HCT116 (cell line): Measurements from ENCODE around the gene FBXL15. TPM values are rescaled to one million over a fixed set of nuclear protein-coding genes. Genes with fewer than 3 reads are reported as not detected.

Experiments
- ATAC-seq: fragments of 200-7000 bp; cut with Tn5 transposase; 2 replicates; pipeline ENCODE4 v1.9.1; 2020; ENCODE audit warnings: mild to moderate bottlenecking, moderate library complexity
- BruUV-seq: library from RNA; stranded (reverse); fragments of 400-500 nt; replicated peaks from 2 replicates; lab custom pipeline; 2021; lab: Mats Ljungman, UMichigan
- CTCF ChIA-PET: fragments of 300-600 bp; sonication (Branson Sonifier 250); formaldehyde crosslinking; loops from one replicate; lab custom pipeline; 2021; ENCODE audit warnings: antibody characterized with exemption; lab: Charles Lee
- POLR2A ChIA-PET: fragments of 300-600, 350-600 bp; sonication (Branson Sonifier 250); formaldehyde crosslinking; loops from one replicate; lab custom pipeline; 2021; ENCODE audit warnings: antibody characterized with exemption; lab: Charles Lee
- RAD21 ChIA-PET, 2 experiments: fragments of 300-600 bp; sonication (Branson Sonifier 250); formaldehyde crosslinking; loops; one replicate each; lab custom pipeline; 2023; ENCODE audit warnings: low total read pairs in 2 of 2; ENCODE audit not compliant: uncharacterized antibody in 2 of 2, unreplicated experiment in 2 of 2, low non-redundant PET in 1 of 2; lab: Charles Lee
- DNase-seq: peaks from one replicate; pipeline ENCODE4 v3.0.0-alpha.2; 2010; ENCODE audit warnings: low read depth, low spot score
- H2AFZ ChIP-seq: fragments of 200-600 bp; shearing (Covaris generic), sonication (generic); 2 replicates; pipeline ENCODE4 v1.6.1; 2017; ENCODE audit warnings: low read depth, mixed run types, mixed read lengths, antibody characterized with exemption, low read length; ENCODE audit not compliant: poor library complexity, severe bottlenecking
- H3K27ac ChIP-seq: 2 replicates; pipeline ENCODE4 v1.5.1; 2012; ENCODE audit warnings: low read depth, low read length
- H3K27me3 ChIP-seq: fragments of 200-600 bp; sonication (generic); 2 replicates; pipeline ENCODE4 v1.6.1; 2016; ENCODE audit warnings: mixed run types, low read length, mixed read lengths; ENCODE audit not compliant: insufficient read depth
- H3K36me3 ChIP-seq, 2 experiments: fragments of 200-500 bp in 1 of 2; fragments of 200-600 bp in 1 of 2; sonication (Bioruptor generic) in 1 of 2; sonication (generic) in 1 of 2; 2 replicates each; pipeline versions ENCODE4 v1.5.1 to v1.6.1; 2014 to 2016; ENCODE audit warnings: low read length in 2 of 2, inconsistent platforms in 1 of 2, mixed read lengths in 1 of 2, mixed run types in 1 of 2; ENCODE audit not compliant: insufficient read depth in 2 of 2, control insufficient read depth in 1 of 2
- H3K4me1 ChIP-seq, 2 experiments: fragments of 200-600 bp in 1 of 2; sonication (generic) in 1 of 2; 2 replicates each; pipeline versions ENCODE4 v1.5.1 to v1.6.1; 2012 to 2017; ENCODE audit warnings: low read length in 2 of 2, inconsistent platforms in 1 of 2, mild to moderate bottlenecking in 1 of 2, mixed read lengths in 1 of 2, mixed run types in 1 of 2, moderate library complexity in 1 of 2; ENCODE audit not compliant: insufficient read depth in 2 of 2, control insufficient read depth in 1 of 2
- H3K4me2 ChIP-seq: fragments of 200-600 bp; sonication (generic); 2 replicates; pipeline ENCODE4 v1.6.1; 2017; ENCODE audit warnings: mixed run types, low read length, mixed read lengths
- H3K4me3 ChIP-seq, 2 experiments: fragments of 200-600 bp in 1 of 2; sonication (generic) in 1 of 2; replicated peaks in 1 of 2; 2 replicates each; pipeline ENCODE4 v1.5.1; 2011 to 2016; ENCODE audit warnings: low read length in 2 of 2, control low read depth in 1 of 2, low read depth in 1 of 2, mild to moderate bottlenecking in 1 of 2, mixed read lengths in 1 of 2, mixed run types in 1 of 2
- H3K79me2 ChIP-seq: fragments of 200-600 bp; sonication (generic); 2 replicates; pipeline ENCODE4 v1.6.1; 2017; ENCODE audit warnings: mild to moderate bottlenecking, mixed run types, low read length, moderate library complexity, mixed read lengths; ENCODE audit not compliant: insufficient read depth
- H3K9ac ChIP-seq: fragments of 200-600 bp; sonication (generic); 2 replicates; pipeline ENCODE4 v1.6.1; 2016; ENCODE audit warnings: low read length, mixed read lengths
- H3K9me2 ChIP-seq: fragments of 200-600 bp; sonication (generic), shearing (Covaris generic); 2 replicates; pipeline ENCODE4 v1.6.1; 2017; ENCODE audit warnings: mixed run types, mild to moderate bottlenecking, moderate library complexity; ENCODE audit not compliant: insufficient read depth
- H3K9me3 ChIP-seq, 2 experiments: fragments of 200-500 bp in 1 of 2; fragments of 200-600 bp in 1 of 2; sonication (Bioruptor generic) in 1 of 2; sonication (generic) in 1 of 2; 2 replicates each; pipeline ENCODE4 v1.6.1; 2014 to 2017; ENCODE audit warnings: low read length in 2 of 2, mixed read lengths in 2 of 2, inconsistent platforms in 1 of 2, low read depth in 1 of 2, mild to moderate bottlenecking in 1 of 2, mixed run types in 1 of 2, moderate library complexity in 1 of 2; ENCODE audit not compliant: control insufficient read depth in 1 of 2, insufficient read depth in 1 of 2
- H4K20me1 ChIP-seq: fragments of 200-600 bp; sonication (generic), shearing (Covaris generic); 2 replicates; pipeline ENCODE4 v1.6.1; 2017; ENCODE audit warnings: mixed run types, mild to moderate bottlenecking, moderate library complexity; ENCODE audit not compliant: insufficient read depth
- CEBPB ChIP-seq: IDR thresholded peaks from 2 replicates; pipeline ENCODE4 v1.6.1; 2012; ENCODE audit warnings: low read depth
- EGR1 ChIP-seq: IDR thresholded peaks from 2 replicates; pipeline ENCODE4 v1.6.1; 2012; ENCODE audit warnings: low read depth
- ELF1 ChIP-seq: IDR thresholded peaks from 2 replicates; pipeline ENCODE4 v1.6.1; 2012; ENCODE audit warnings: low read depth, borderline replicate concordance
- EZH2 ChIP-seq: fragments of 200-600 bp; sonication (generic); IDR thresholded peaks from 2 replicates; pipeline ENCODE4 v1.6.1; 2017; ENCODE audit warnings: antibody characterized with exemption, mixed run types
- FOSL1 ChIP-seq: IDR thresholded peaks from 2 replicates; pipeline ENCODE4 v1.6.1; 2012; ENCODE audit warnings: low read depth
- POLR2AphosphoS5 ChIP-seq: IDR thresholded peaks from 2 replicates; pipeline ENCODE4 v1.6.1; 2011; ENCODE audit warnings: mild to moderate bottlenecking, low read depth, low read length, moderate library complexity
- RAD21 ChIP-seq: IDR thresholded peaks from 2 replicates; pipeline ENCODE4 v1.6.1; 2012; ENCODE audit warnings: low read depth, mild to moderate bottlenecking
- REST ChIP-seq: IDR thresholded peaks from 2 replicates; pipeline ENCODE4 v1.6.1; 2012; ENCODE audit warnings: low read depth
- SIN3A ChIP-seq: IDR thresholded peaks from 2 replicates; pipeline ENCODE4 v1.6.1; 2012; ENCODE audit warnings: low read depth
- ZNF274 ChIP-seq: fragments of 200-500 bp; sonication (Bioruptor generic); IDR thresholded peaks from 2 replicates; pipeline ENCODE4 v1.6.1; 2014; ENCODE audit warnings: mild to moderate bottlenecking, low read depth, low read length, inconsistent platforms
- intact Hi-C: fragments of 100-400 bp; cut with micrococcal nuclease; formaldehyde crosslinking; loops from 2 replicates; pipeline ENCODE4 v1.10.0; 2022
- total RNA-seq: library from RNA; stranded (reverse); gene quantifications from one replicate; pipeline ENCODE4 v1.2.1, GENCODE V29; 2021; ENCODE audit not compliant: unreplicated experiment

FBXL15 gene
- total RNA-seq, 1 experiment from 2014 or later = 21.1 TPM

GRCh38 chr10:102435133-102435497, 14.5 kb downstream of the FBXL15 start:
- H3K4me3 ChIP-seq = no peak overlapping the region
- intact Hi-C loops = no loop called here
- CTCF ChIA-PET = interaction anchor here (1.1 kb wide), 1 partner anchor 13 kb away, joined by 3 read pairs; no protein-coding TSS in a partner anchor
- peaks cover 0 to 26% of the 10 kb centered on the region in 2 experiments; a peak in 2 of 4 replicates for H3K4me1 ChIP-seq
- H3K79me2 ChIP-seq = peaks cover 19% of the 10 kb centered on the region
- no TSS peak for BruUV-seq
- H3K4me2 ChIP-seq = no peak overlapping the region
- no peak for DNase-seq
- POLR2A ChIA-PET = interaction anchor here (0.9 to 6.6 kb wide), 2 partner anchors 12 to 16 kb away, joined by 3 to 36 read pairs; partner anchors contain the start of gene C10orf95
- no peaks in the 10 kb centered on the region for H3K9me2 ChIP-seq
- RAD21 ChIA-PET = no interaction called here
- no peak overlapping the region for H3K9ac ChIP-seq
- H2AFZ ChIP-seq = no peak overlapping the region
- no peak for ATAC-seq
- H3K9me3 ChIP-seq = no peaks in the 10 kb centered on the region
- peaks cover 7% of the 10 kb centered on the region; the same call in 1 of the 2 replicates for H3K27me3 ChIP-seq
- H4K20me1 ChIP-seq = no peaks in the 10 kb centered on the region
- no peak overlapping the region for H3K27ac ChIP-seq
- no peaks in the 10 kb centered on the region for H3K36me3 ChIP-seq
- no peak for TF ChIP-seq CEBPB
- no peak for TF ChIP-seq ELF1
- TF ChIP-seq SIN3A = no peak
- TF ChIP-seq EGR1 = no peak
- no peak for TF ChIP-seq EZH2
- TF ChIP-seq POLR2AphosphoS5 = no peak
- no peak for TF ChIP-seq REST
- TF ChIP-seq RAD21 = no peak
- no peak for TF ChIP-seq FOSL1
- no peak for TF ChIP-seq ZNF274
